Chondrocyte (in vitro differentiated cells): ENCODE measurements around the gene GLI3. TPM values are rescaled to one million over a fixed set of nuclear protein-coding genes. Genes with fewer than 3 reads are reported as not detected.

Source experiments
- DNase-seq: peaks from one replicate; pipeline ENCODE4 v3.0.0; 2021; ENCODE audit warnings: mixed read lengths, low spot score
- H3K27ac Mint-ChIP-seq: one replicate; pipeline ENCODE4 v1.8.0; 2021; ENCODE audit warnings: mild to moderate bottlenecking, moderate library complexity, mixed read lengths; ENCODE audit not compliant: unreplicated experiment
- H3K27me3 Mint-ChIP-seq: 2 replicates; pipeline ENCODE4 v1.8.0; 2021; ENCODE audit warnings: low read depth, mixed read lengths
- H3K36me3 Mint-ChIP-seq: 2 replicates; pipeline ENCODE4 v1.8.0; 2021; ENCODE audit warnings: low read depth, mixed read lengths
- H3K4me1 Mint-ChIP-seq: 2 replicates; pipeline ENCODE4 v1.8.0; 2021; ENCODE audit warnings: low read depth, mild to moderate bottlenecking, mixed read lengths
- H3K4me3 Mint-ChIP-seq: one replicate; pipeline ENCODE4 v1.8.0; 2021; ENCODE audit warnings: mild to moderate bottlenecking, moderate library complexity, mixed read lengths; ENCODE audit not compliant: unreplicated experiment
- H3K9me3 Mint-ChIP-seq: 2 replicates; pipeline ENCODE4 v1.8.0; 2021; ENCODE audit warnings: low read depth, mixed read lengths
- total RNA-seq: library from RNA; stranded (reverse); gene quantifications from 3 replicates; pipeline ENCODE4 v1.2.1, GENCODE V29; 2021
- TF ChIP-seq, protein P1 (sequence below): fragments of 200-600 bp; sonication (generic); IDR thresholded peaks from 2 replicates; pipeline ENCODE4 v1.5.0; 2021; ENCODE audit warnings: antibody characterized with exemption, mild to moderate bottlenecking, moderate library complexity

The GLI3 gene
- total RNA-seq, 1 donor from 2014 or later: 11.7 TPM

DNA sequence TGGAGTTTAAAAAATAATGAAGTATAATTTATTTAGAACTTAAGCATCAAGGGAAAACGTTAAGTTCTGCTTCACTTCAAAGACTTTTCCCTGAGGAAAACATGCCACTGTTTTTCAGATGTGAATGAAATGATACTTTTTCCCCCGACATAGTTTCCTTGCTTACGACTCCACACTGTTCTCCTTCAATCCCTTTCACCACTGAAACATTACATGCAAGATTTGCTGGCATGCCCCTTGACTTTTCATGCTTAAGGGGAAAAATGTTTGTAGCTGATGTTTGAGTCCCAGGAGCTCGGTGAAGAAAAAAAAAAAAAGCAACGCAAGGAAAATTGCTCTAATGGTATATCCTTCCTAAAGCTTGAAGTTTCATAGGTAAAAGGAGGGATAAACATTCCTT lies 10.0 kb downstream of the GLI3 start:
- TF ChIP-seq, protein P1, sequence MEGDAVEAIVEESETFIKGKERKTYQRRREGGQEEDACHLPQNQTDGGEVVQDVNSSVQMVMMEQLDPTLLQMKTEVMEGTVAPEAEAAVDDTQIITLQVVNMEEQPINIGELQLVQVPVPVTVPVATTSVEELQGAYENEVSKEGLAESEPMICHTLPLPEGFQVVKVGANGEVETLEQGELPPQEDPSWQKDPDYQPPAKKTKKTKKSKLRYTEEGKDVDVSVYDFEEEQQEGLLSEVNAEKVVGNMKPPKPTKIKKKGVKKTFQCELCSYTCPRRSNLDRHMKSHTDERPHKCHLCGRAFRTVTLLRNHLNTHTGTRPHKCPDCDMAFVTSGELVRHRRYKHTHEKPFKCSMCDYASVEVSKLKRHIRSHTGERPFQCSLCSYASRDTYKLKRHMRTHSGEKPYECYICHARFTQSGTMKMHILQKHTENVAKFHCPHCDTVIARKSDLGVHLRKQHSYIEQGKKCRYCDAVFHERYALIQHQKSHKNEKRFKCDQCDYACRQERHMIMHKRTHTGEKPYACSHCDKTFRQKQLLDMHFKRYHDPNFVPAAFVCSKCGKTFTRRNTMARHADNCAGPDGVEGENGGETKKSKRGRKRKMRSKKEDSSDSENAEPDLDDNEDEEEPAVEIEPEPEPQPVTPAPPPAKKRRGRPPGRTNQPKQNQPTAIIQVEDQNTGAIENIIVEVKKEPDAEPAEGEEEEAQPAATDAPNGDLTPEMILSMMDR: no peak
- Mint-ChIP-seq H3K36me3 (peaks cover 6% of the 10 kb centered on the region), H3K4me1 (peaks cover 22% of the 10 kb centered on the region), H3K27me3 (no peaks in the 10 kb centered on the region), H3K9me3 (no peaks in the 10 kb centered on the region), H3K4me3 (no peak overlapping the region), H3K27ac (no peak overlapping the region)
- no peak for DNase-seq

DNA sequence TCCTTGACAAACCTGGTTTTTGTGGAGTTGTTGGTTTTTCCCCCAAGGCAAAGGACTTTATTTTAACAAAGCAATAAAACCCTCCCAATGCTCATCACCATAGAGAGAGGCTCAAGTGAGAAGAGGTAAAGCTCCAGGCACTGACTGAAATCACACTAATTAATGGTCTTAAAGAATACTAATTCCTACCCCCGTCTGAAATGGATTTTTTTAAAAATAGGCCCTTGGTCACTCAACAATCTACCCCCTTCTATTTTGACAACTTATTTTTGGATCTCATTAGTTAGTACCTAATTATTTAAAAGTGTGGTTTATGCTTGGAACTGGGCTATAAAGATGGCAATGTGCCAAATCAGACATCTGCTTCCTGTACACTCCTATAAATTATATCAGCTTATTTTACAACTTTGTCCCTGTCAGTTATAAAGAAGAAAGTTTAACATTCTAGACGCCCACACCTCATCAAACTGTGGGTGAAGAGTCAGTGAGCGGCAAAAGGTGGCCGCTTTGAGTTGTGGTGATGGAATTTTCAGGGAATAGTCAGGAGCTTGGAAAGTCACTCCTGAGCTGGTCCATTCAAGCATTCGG lies 10.6 kb downstream of the GLI3 start:
- H3K9me3 Mint-ChIP-seq: no peaks in the 10 kb centered on the region
- no peak overlapping the region for H3K4me3 Mint-ChIP-seq
- H3K27me3 Mint-ChIP-seq: no peaks in the 10 kb centered on the region
- DNase-seq: no peak
- TF ChIP-seq, protein P1: no peak
- H3K36me3 Mint-ChIP-seq: peaks cover 7% of the 10 kb centered on the region
- no peak overlapping the region for H3K27ac Mint-ChIP-seq
- H3K4me1 Mint-ChIP-seq: peaks cover 21% of the 10 kb centered on the region

DNA sequence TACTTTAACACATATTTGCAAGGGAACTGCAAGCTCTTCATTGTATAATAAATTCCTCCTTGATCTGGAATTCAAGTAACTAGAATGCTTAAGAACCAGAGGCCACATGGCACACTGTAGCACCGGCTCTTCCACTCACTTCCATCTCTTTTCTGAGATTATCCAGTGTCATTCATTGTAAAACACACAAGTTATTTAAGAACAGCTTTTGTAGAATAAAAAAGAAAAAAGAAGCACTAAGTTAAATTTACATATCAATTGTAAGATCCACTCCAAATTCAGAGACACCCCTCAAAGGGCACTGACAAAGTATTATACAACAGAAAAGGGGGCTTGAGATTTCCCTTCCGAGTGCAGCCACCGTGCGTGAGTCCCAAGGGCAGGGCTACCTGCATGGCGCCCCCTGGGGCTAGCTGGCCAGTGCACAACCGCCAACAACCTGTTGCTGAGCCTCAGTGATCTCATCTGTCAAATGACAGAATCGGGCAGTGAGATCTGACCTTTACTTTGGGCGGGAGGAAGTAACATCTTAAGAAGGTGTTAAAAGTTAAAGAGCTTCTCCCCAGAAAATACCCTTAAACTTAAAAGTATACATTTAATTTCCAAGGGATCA lies 12.5 kb downstream of the GLI3 start:
- TF ChIP-seq, protein P1: no peak
- Mint-ChIP-seq H3K36me3 (peaks cover 9% of the 10 kb centered on the region), H3K4me1 (peaks cover 20% of the 10 kb centered on the region), H3K4me3 (no peak overlapping the region), H3K9me3 (no peaks in the 10 kb centered on the region), H3K27ac (no peak overlapping the region), H3K27me3 (no peaks in the 10 kb centered on the region)
- DNase-seq: no peak

DNA sequence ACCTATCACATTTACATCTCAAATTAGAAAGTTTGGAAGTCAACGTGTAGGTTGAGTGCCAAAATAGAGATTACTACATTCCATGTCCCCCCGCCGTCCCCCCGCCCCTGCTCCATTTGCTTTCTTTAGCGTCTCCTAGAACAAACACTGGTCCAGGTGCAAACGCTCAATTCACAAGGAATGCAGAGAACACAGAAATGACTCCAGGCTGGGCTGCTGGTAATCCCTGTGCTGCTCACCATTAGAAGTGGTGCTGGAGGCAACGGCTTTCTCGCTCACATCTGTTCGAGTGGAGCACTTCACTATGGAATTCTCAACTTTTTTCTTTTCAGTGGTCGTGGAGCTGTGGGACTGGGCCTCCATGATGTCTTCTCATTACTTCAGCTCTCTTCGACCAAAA lies 14.1 kb downstream of the GLI3 start:
- H3K4me1 Mint-ChIP-seq: peaks cover 21% of the 10 kb centered on the region
- TF ChIP-seq, protein P1: no peak
- H3K27ac Mint-ChIP-seq: no peak overlapping the region
- no peak overlapping the region for H3K4me3 Mint-ChIP-seq
- H3K9me3 Mint-ChIP-seq: no peaks in the 10 kb centered on the region
- DNase-seq: no peak
- peaks cover 10% of the 10 kb centered on the region for H3K36me3 Mint-ChIP-seq
- H3K27me3 Mint-ChIP-seq: no peaks in the 10 kb centered on the region

DNA sequence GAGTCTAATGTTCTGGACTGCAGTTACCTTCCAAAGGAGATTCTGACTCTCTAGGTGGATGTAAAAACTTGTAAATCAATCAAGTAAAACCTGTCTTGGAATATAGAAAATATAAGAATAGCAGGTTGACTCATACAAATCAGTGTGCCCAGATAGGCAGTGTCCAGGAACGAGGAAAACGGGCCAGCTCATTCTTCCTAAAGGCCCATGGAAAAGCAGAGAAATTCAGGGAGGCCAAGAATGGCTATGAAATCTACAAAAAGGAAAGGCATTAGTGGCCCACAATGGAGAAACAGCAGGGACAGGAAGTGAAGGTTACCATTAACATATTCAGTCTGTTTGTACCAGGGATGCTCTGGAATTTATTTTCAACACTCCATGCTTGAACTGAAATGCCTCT lies 14.9 kb downstream of the GLI3 start:
- H3K27ac Mint-ChIP-seq: no peak overlapping the region
- H3K4me3 Mint-ChIP-seq: no peak overlapping the region
- peaks cover 11% of the 10 kb centered on the region for H3K36me3 Mint-ChIP-seq
- H3K9me3 Mint-ChIP-seq: no peaks in the 10 kb centered on the region
- no peak for DNase-seq
- TF ChIP-seq, protein P1: no peak
- no peaks in the 10 kb centered on the region for H3K27me3 Mint-ChIP-seq
- peaks cover 14% of the 10 kb centered on the region for H3K4me1 Mint-ChIP-seq
